H9 (cell line): ENCODE data around the gene CHM. TPM values are rescaled to one million over a fixed set of nuclear protein-coding genes. Genes with fewer than 3 reads are reported as not detected.
"Not testable (repeated sequence)": the region's sequence is repeated elsewhere in the genome, so short reads cannot be mapped to it uniquely, and the experiment has no call there.

Experiments used
- DNase-seq: peaks from one replicate; pipeline ENCODE4 v3.0.0-alpha.2; 2017
- H2AFZ ChIP-seq: one replicate; pipeline ENCODE4 v1.6.1; 2013; ENCODE audit warnings: mild to moderate bottlenecking, low read length, control low read depth, moderate library complexity
- H2AK5ac ChIP-seq: 2 replicates; pipeline ENCODE4 v1.6.1; 2013; ENCODE audit warnings: low read length, control low read depth, mixed read lengths; ENCODE audit not compliant: insufficient read length
- H2BK120ac ChIP-seq: one replicate; pipeline ENCODE4 v1.6.1; 2013; ENCODE audit warnings: low read depth, mild to moderate bottlenecking, low read length, control low read depth, inconsistent platforms; ENCODE audit not compliant: poor library complexity, severe bottlenecking
- H2BK12ac ChIP-seq: 2 replicates; pipeline ENCODE4 v1.6.1; 2013; ENCODE audit warnings: low read length, control low read depth, mixed read lengths, low read depth; ENCODE audit not compliant: insufficient read length
- H2BK15ac ChIP-seq: 2 replicates; pipeline ENCODE4 v1.6.1; 2013; ENCODE audit warnings: low read depth, low read length, control low read depth
- H2BK20ac ChIP-seq: one replicate; pipeline ENCODE4 v1.6.1; 2013; ENCODE audit warnings: low read depth, mild to moderate bottlenecking, low read length, control low read depth, inconsistent platforms; ENCODE audit not compliant: poor library complexity, severe bottlenecking
- H2BK5ac ChIP-seq: 2 replicates; pipeline ENCODE4 v1.6.1; 2013; ENCODE audit warnings: low read length, control low read depth, mixed read lengths; ENCODE audit not compliant: insufficient read length
- H3K14ac ChIP-seq: 2 replicates; pipeline ENCODE4 v1.6.1; 2013; ENCODE audit warnings: low read length, control low read depth; ENCODE audit not compliant: insufficient read depth
- H3K18ac ChIP-seq: 2 replicates; pipeline ENCODE4 v1.6.1; 2013; ENCODE audit warnings: low read depth, mild to moderate bottlenecking, mixed read lengths, low read length, control low read depth; ENCODE audit not compliant: insufficient read length
- H3K23ac ChIP-seq: 2 replicates; pipeline ENCODE4 v1.6.1; 2013; ENCODE audit warnings: low read length, control low read depth, mixed read lengths, low read depth; ENCODE audit not compliant: insufficient read length
- H3K23me2 ChIP-seq: 2 replicates; pipeline ENCODE4 v1.6.1; 2013; ENCODE audit warnings: low read depth, mild to moderate bottlenecking, mixed read lengths, low read length, control low read depth; ENCODE audit not compliant: insufficient read length, poor library complexity, severe bottlenecking
- H3K27ac ChIP-seq: 2 replicates; pipeline ENCODE4 v1.5.1; 2013; ENCODE audit warnings: low read length, control low read depth, mixed read lengths, low read depth; ENCODE audit not compliant: insufficient read length
- H3K27me3 ChIP-seq: 2 replicates; pipeline ENCODE4 v1.6.1; 2013; ENCODE audit warnings: low read length, control low read depth, inconsistent platforms; ENCODE audit not compliant: insufficient read depth
- H3K4ac ChIP-seq: 2 replicates; pipeline ENCODE4 v1.6.1; 2013; ENCODE audit warnings: low read depth, mild to moderate bottlenecking, control low read depth, inconsistent platforms, low read length, moderate library complexity
- H3K4me1 ChIP-seq: 2 replicates; pipeline ENCODE4 v1.6.1; 2013; ENCODE audit warnings: low read length, control low read depth, inconsistent platforms; ENCODE audit not compliant: insufficient read depth
- H3K4me2 ChIP-seq: 2 replicates; pipeline ENCODE4 v1.6.1; 2013; ENCODE audit warnings: low read length, control low read depth, mixed read lengths; ENCODE audit not compliant: insufficient read length, insufficient read depth
- H3K56ac ChIP-seq: 2 replicates; pipeline ENCODE4 v1.6.1; 2013; ENCODE audit warnings: low read depth, mild to moderate bottlenecking, mixed read lengths, low read length, control low read depth; ENCODE audit not compliant: insufficient read length
- H3K79me1 ChIP-seq: 2 replicates; pipeline ENCODE4 v1.6.1; 2013; ENCODE audit warnings: low read depth, mild to moderate bottlenecking, moderate library complexity, low read length, control low read depth, inconsistent platforms; ENCODE audit not compliant: insufficient read depth, poor library complexity, severe bottlenecking
- H3K79me2 ChIP-seq: 2 replicates; pipeline ENCODE4 v1.6.1; 2013; ENCODE audit warnings: low read length, control low read depth, inconsistent platforms; ENCODE audit not compliant: insufficient read depth
- H3K9ac ChIP-seq: 2 replicates; pipeline ENCODE4 v1.6.1; 2013; ENCODE audit warnings: low read length, control low read depth, mixed read lengths; ENCODE audit not compliant: insufficient read length; ENCODE audit errors: extremely low read depth
- H3K9me3 ChIP-seq: one replicate; pipeline ENCODE4 v1.6.1; 2013; ENCODE audit warnings: low read depth, low read length, inconsistent platforms; ENCODE audit not compliant: control insufficient read depth
- H3T11ph ChIP-seq: one replicate; pipeline ENCODE4 v1.6.1; 2013; ENCODE audit warnings: mild to moderate bottlenecking, low read length, control low read depth, inconsistent platforms
- H4K20me1 ChIP-seq: one replicate; pipeline ENCODE4 v1.6.1; 2013; ENCODE audit not compliant: control insufficient read depth, insufficient read length, insufficient read depth
- H4K5ac ChIP-seq: 2 replicates; pipeline ENCODE4 v1.6.1; 2013; ENCODE audit warnings: low read depth, mild to moderate bottlenecking, mixed read lengths, low read length, control low read depth; ENCODE audit not compliant: insufficient read length
- H4K8ac ChIP-seq: replicated peaks from 2 replicates; pipeline ENCODE4 v1.6.1; 2013; ENCODE audit warnings: low read length, control low read depth, mixed read lengths, low read depth; ENCODE audit not compliant: insufficient read length
- H4K91ac ChIP-seq: 2 replicates; pipeline ENCODE4 v1.6.1; 2013; ENCODE audit warnings: low read depth, mild to moderate bottlenecking, moderate library complexity, mixed read lengths, low read length, control low read depth; ENCODE audit not compliant: insufficient read length
- H3K27ac Mint-ChIP-seq, 3 experiments: 2 replicates in 2 of 3; 3 replicates in 1 of 3; pipeline ENCODE4 v1.8.0; 2020 to 2021; ENCODE audit warnings: mixed read lengths in 3 of 3, mild to moderate bottlenecking in 1 of 3, moderate library complexity in 1 of 3
- H3K27me3 Mint-ChIP-seq: 2 replicates; pipeline ENCODE4 v1.8.0; 2021; ENCODE audit warnings: low read depth, mild to moderate bottlenecking, moderate library complexity, mixed read lengths
- H3K36me3 Mint-ChIP-seq, 3 experiments: 2 replicates in 2 of 3; 3 replicates in 1 of 3; pipeline ENCODE4 v1.8.0; 2020 to 2021; ENCODE audit warnings: low read depth in 3 of 3, mixed read lengths in 3 of 3; ENCODE audit not compliant: insufficient read depth in 1 of 3
- H3K4me1 Mint-ChIP-seq, 2 experiments: 2 replicates each; pipeline ENCODE4 v1.8.0; 2020; ENCODE audit warnings: mixed read lengths in 2 of 2
- H3K4me3 Mint-ChIP-seq, 2 experiments: 2 replicates in 1 of 2; 3 replicates in 1 of 2; pipeline ENCODE4 v1.8.0; 2020 to 2021; ENCODE audit warnings: mild to moderate bottlenecking in 2 of 2, mixed read lengths in 2 of 2, moderate library complexity in 1 of 2
- H3K9me3 Mint-ChIP-seq, 2 experiments: 2 replicates in 1 of 2; 3 replicates in 1 of 2; pipeline ENCODE4 v1.8.0; 2020; ENCODE audit warnings: mild to moderate bottlenecking in 2 of 2, mixed read lengths in 2 of 2, moderate library complexity in 1 of 2
- WGBS: extraction: QIAGEN DNeasy Blood & Tissue Kit; methylation state at CpG from one replicate; pipeline ENCODE4 v1.1.7; 2013; ENCODE audit warnings: missing lambda C conversion rate, low lambda C conversion rate, mixed read lengths; ENCODE audit not compliant: insufficient read length; ENCODE audit errors: extremely low coverage; 5-methylcytosine and 5-hydroxymethylcytosine counted together
- total RNA-seq: library from RNA; stranded (reverse); gene quantifications from 2 replicates; pipeline ENCODE4 v1.2.1, GENCODE V29; 2021
- TF ChIP-seq, protein P1 (sequence below): fragments of 200-600 bp; sonication (generic); conservative IDR thresholded peaks from 3 replicates; pipeline ENCODE4 v1.8.0; 2021; ENCODE audit warnings: antibody characterized with exemption, mild to moderate bottlenecking

The CHM gene
- total RNA-seq, 1 experiment from 2014 or later = 28.4 TPM

DNA sequence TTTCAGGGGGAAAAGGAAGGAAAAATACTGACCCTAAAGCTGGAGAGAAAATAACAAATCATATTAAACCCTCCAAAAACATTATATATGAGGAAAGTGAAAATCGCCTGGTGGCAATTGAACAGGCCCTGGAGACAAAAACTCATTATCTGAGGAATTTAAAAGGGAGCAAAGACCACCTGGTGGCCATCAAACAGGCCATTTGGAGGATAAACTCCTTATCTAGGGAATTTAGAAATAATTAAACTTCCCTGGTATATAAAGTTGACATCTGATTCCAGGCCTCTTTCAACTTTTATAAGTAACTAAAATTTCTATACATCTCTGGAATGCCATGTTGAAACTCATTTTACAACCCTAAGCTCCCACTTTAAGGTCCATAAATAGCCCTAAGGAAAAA lies 35.2 kb downstream of the CHM start:
- H3K9me3 Mint-ChIP-seq = peaks cover 10 to 31% of the 10 kb centered on the region in 2 experiments; a peak in 4 of 5 replicates
- H3K4me1 ChIP-seq = no peaks in the 10 kb centered on the region; the same call in 1 of the 2 replicates
- peaks cover 18 to 23% (median 20%) of the 10 kb centered on the region in 3 experiments for H3K36me3 Mint-ChIP-seq
- DNase-seq = no peak
- no peak overlapping the region for H4K8ac ChIP-seq
- no peak overlapping the region for H3K4me2 ChIP-seq
- no peak overlapping the region for H3K4me3 Mint-ChIP-seq
- no peak overlapping the region for H4K91ac ChIP-seq
- no peak overlapping the region for H3K14ac ChIP-seq
- H3K27ac ChIP-seq = no peak overlapping the region
- no peaks in the 10 kb centered on the region for H3K27me3 ChIP-seq
- no peaks in the 10 kb centered on the region for H3K23me2 ChIP-seq
- H3K27me3 Mint-ChIP-seq = no peaks in the 10 kb centered on the region
- H3K56ac ChIP-seq = no peak overlapping the region
- no CpG with 5 or more reads among the region's 1 CpG for WGBS
- no peak overlapping the region for H3K18ac ChIP-seq
- no peak overlapping the region for H3K9ac ChIP-seq
- peak overlapping the region in 1 of 3 experiments; percentile 41; a peak in 3 of 7 replicates for H3K27ac Mint-ChIP-seq
- H3K4ac ChIP-seq = no peak overlapping the region
- TF ChIP-seq, protein P1, sequence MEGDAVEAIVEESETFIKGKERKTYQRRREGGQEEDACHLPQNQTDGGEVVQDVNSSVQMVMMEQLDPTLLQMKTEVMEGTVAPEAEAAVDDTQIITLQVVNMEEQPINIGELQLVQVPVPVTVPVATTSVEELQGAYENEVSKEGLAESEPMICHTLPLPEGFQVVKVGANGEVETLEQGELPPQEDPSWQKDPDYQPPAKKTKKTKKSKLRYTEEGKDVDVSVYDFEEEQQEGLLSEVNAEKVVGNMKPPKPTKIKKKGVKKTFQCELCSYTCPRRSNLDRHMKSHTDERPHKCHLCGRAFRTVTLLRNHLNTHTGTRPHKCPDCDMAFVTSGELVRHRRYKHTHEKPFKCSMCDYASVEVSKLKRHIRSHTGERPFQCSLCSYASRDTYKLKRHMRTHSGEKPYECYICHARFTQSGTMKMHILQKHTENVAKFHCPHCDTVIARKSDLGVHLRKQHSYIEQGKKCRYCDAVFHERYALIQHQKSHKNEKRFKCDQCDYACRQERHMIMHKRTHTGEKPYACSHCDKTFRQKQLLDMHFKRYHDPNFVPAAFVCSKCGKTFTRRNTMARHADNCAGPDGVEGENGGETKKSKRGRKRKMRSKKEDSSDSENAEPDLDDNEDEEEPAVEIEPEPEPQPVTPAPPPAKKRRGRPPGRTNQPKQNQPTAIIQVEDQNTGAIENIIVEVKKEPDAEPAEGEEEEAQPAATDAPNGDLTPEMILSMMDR = no peak
- H4K20me1 ChIP-seq = no peaks in the 10 kb centered on the region
- H2BK15ac ChIP-seq = no peak overlapping the region
- H4K5ac ChIP-seq = no peak overlapping the region
- peaks cover 47 to 54% of the 10 kb centered on the region in 2 experiments for H3K4me1 Mint-ChIP-seq
- H3T11ph ChIP-seq = no peak overlapping the region
- no peak overlapping the region for H2BK5ac ChIP-seq
- H3K79me2 ChIP-seq = peaks cover 3% of the 10 kb centered on the region
- H3K9me3 ChIP-seq = no peaks in the 10 kb centered on the region
- no peak overlapping the region for H3K23ac ChIP-seq
- no peak overlapping the region for H2BK120ac ChIP-seq
- no peak overlapping the region for H2AFZ ChIP-seq
- H2BK12ac ChIP-seq = no peak overlapping the region
- no peak overlapping the region for H2BK20ac ChIP-seq
- H3K79me1 ChIP-seq = no peaks in the 10 kb centered on the region
- no peak overlapping the region for H2AK5ac ChIP-seq

DNA sequence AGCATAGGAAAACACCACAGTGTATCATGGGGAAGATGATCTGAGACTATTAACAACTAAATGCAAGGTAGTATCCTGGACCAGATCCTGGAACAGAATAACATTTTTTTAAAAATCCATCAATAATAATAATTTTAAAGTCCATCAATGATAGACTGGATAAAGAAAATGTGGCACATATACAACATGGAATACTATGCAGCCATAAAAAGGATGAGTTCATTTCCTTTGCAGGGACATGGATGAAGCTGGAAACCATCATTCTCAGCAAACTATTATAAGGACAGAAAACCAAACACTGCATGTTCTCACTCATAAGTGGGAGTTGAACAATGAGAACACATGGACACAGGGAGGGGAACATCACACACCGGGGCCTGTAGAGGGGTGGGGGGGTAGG lies 37.6 kb downstream of the CHM start:
- H3K14ac ChIP-seq, H2AFZ ChIP-seq, H3K4me3 Mint-ChIP-seq, H2AK5ac ChIP-seq, H4K8ac ChIP-seq, H3K23me2 ChIP-seq, H3K4ac ChIP-seq, H3K27ac Mint-ChIP-seq, H3K9ac ChIP-seq, H3K27ac ChIP-seq, H3K18ac ChIP-seq, H3K23ac ChIP-seq, H3K4me1 ChIP-seq, H4K20me1 ChIP-seq, H3K27me3 ChIP-seq, H3K79me1 ChIP-seq, H3K56ac ChIP-seq, H2BK5ac ChIP-seq, H3K4me2 ChIP-seq, H2BK12ac ChIP-seq, H4K91ac ChIP-seq, H3K9me3 ChIP-seq, DNase-seq, H3K79me2 ChIP-seq, H2BK120ac ChIP-seq, H4K5ac ChIP-seq, H3T11ph ChIP-seq, H3K27me3 Mint-ChIP-seq, H2BK20ac ChIP-seq, H2BK15ac ChIP-seq: not testable (repeated sequence)
- Mint-ChIP-seq H3K4me1 (peaks cover 40 to 43% of the 10 kb centered on the region in 2 experiments), H3K36me3 (peaks cover 21 to 34% (median 21%) of the 10 kb centered on the region in 3 experiments), H3K9me3 (peaks cover 10 to 46% of the 10 kb centered on the region in 2 experiments; a peak in 4 of 5 replicates)
- no CpG with 5 or more reads among the region's 1 CpG for WGBS
